Mucosa of descending colon (tissue), 3 donors: ENCODE results near the gene IL15RA. TPM values are rescaled to one million over a fixed set of nuclear protein-coding genes. Genes with fewer than 3 reads are reported as not detected.

Experiments used
- ATAC-seq: fragments of 200-7000 bp; cut with Tn5 transposase; one replicate; pipeline ENCODE4 v1.9.1; 2020; ENCODE audit warnings: mild to moderate bottlenecking, moderate library complexity
- DNase-seq, 3 donors: peaks; one replicate each; pipeline ENCODE4 v3.0.0-alpha.2; 2020
- H3K36me3 ChIP-seq: fragments of 200-600 bp; one replicate; pipeline ENCODE4 v1.8.0; 2021; ENCODE audit warnings: low read depth, mild to moderate bottlenecking
- H3K4me1 ChIP-seq: fragments of 200-600 bp; one replicate; pipeline ENCODE4 v1.8.0; 2021; ENCODE audit warnings: low read depth, mild to moderate bottlenecking
- H3K4me3 ChIP-seq: fragments of 200-600 bp; one replicate; pipeline ENCODE4 v1.8.0; 2021; ENCODE audit warnings: mild to moderate bottlenecking
- H3K9me3 ChIP-seq: fragments of 200-600 bp; one replicate; pipeline ENCODE4 v1.8.0; 2021; ENCODE audit warnings: mild to moderate bottlenecking
- CTCF ChIP-seq: fragments of 200-600 bp; IDR thresholded peaks from one replicate; pipeline ENCODE4 v1.8.0; 2022; ENCODE audit warnings: antibody characterized with exemption, mild to moderate bottlenecking
- intact Hi-C, 2 donors: fragments of 100-400 bp; cut with DNase I in 1 of 2; cut with micrococcal nuclease in 1 of 2; formaldehyde crosslinking; loops; one replicate each; pipeline versions ENCODE4 v1.11.0 to v1.11.1; 2022; cut with DNase I, micrococcal nuclease
- total RNA-seq, 3 donors: library from RNA; stranded (reverse); fragmentation: NEBNext Ultra II Directional in 2 of 3; extraction: Animal tissue kit (Norgen Biotek cat#: 25700) in 2 of 3; gene quantifications; one replicate each; pipeline versions ENCODE4 v1.2.1 to v1.2.4, GENCODE V29; 2021 to 2023
- donor health status: DM: no; HTN: no; CAD: no; lungs with moderate emphysema.
- donor health status: DM: no; HTN: no; CAD: no.
- donor health status: DM: no; HTN: yes; CAD: no.

Gene IL15RA
- total RNA-seq, 3 donors from 2014 or later: 19.4 to 26.6 (median 20.6) TPM

- intact Hi-C loops: no loop called here
- Histone ChIP-seq H3K9me3 (no peaks in the 10 kb centered on the region), H3K36me3 (peaks cover 12% of the 10 kb centered on the region), H3K4me3 (no peak overlapping the region), H3K4me1 (no peaks in the 10 kb centered on the region)
- ATAC-seq (no peak), DNase-seq (no peak)
- no peak for TF ChIP-seq CTCF
These were observed 43.3 kb downstream of the IL15RA start for GRCh38 chr10:5933909-5934546.

DNA sequence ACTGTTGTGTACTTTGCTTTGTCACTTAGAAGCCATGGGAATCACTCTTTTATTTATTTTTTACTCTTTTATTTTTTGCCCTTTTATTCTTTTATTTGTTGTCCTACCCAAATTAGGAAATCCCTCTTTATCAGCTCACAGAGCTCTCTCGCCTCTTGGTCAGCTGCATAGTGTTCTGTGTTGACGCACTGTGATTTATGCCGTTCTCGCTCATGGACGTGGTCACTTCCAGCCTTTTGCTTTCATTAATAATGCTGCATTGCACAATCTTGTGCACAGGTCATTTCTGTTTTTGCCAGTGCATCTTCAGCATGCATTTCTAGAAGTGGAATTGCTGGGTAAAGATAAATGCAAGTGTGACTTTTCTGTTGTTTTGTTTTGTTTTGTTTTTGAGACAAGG lies 45.0 kb downstream of the IL15RA start:
- Histone ChIP-seq H3K9me3 (no peaks in the 10 kb centered on the region), H3K4me3 (no peak overlapping the region), H3K36me3 (peaks cover 7% of the 10 kb centered on the region), H3K4me1 (no peaks in the 10 kb centered on the region)
- ATAC-seq: no peak
- no peak for DNase-seq
- intact Hi-C loops: no loop called here
- TF ChIP-seq CTCF: no peak

GRCh38 chr10:5930272-5930671 lies 47.1 kb downstream of the IL15RA start:
- TF ChIP-seq CTCF: no peak
- ATAC-seq: no peak
- H3K36me3 ChIP-seq: no peaks in the 10 kb centered on the region
- no peak for DNase-seq
- H3K4me3 ChIP-seq: no peak overlapping the region
- no peaks in the 10 kb centered on the region for H3K4me1 ChIP-seq
- H3K9me3 ChIP-seq: no peaks in the 10 kb centered on the region
- intact Hi-C loops: no loop called here

DNA sequence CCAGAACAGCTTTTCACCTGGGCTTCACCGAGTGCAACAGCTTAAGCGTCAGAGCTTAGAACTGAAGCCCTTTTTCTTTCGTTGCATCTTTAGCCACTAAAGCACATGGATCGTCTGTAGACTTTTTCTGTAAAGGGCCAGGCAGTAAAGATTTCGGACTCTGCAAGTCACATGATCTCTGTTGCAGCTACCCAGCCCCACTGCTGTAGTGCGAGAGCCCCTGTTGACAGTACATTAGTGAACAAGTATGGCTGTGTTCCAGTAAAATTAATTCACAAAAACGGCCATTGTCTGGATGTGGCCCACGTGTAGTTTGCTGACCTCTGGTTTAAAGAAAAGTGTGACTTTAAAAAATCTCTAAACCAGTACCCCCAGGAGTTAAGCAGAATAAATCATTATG lies 47.9 kb downstream of the IL15RA start:
- no peaks in the 10 kb centered on the region for H3K4me1 ChIP-seq
- no peak overlapping the region for H3K4me3 ChIP-seq
- no peaks in the 10 kb centered on the region for H3K9me3 ChIP-seq
- intact Hi-C loops: no loop called here
- TF ChIP-seq CTCF: no peak
- DNase-seq: no peak
- ATAC-seq: no peak
- peaks cover 8% of the 10 kb centered on the region for H3K36me3 ChIP-seq

- no peak for ATAC-seq
- no peak for DNase-seq
- intact Hi-C loops: no loop called here
- H3K4me1 ChIP-seq: no peaks in the 10 kb centered on the region
- H3K9me3 ChIP-seq: no peaks in the 10 kb centered on the region
- no peak overlapping the region for H3K4me3 ChIP-seq
- TF ChIP-seq CTCF: no peak
- H3K36me3 ChIP-seq: peaks cover 9% of the 10 kb centered on the region
These were observed 50.0 kb downstream of the IL15RA start for GRCh38 chr10:5927306-5927705.

GRCh38 chr10:5924889-5925288 lies 52.5 kb downstream of the IL15RA start:
- Histone ChIP-seq H3K36me3 (peaks cover 9% of the 10 kb centered on the region), H3K4me1 (no peaks in the 10 kb centered on the region), H3K4me3 (no peak overlapping the region), H3K9me3 (no peaks in the 10 kb centered on the region)
- intact Hi-C loops: no loop called here
- ATAC-seq (no peak), DNase-seq (no peak)
- no peak for TF ChIP-seq CTCF
